ENCODE data around the gene NEO1. TPM values are rescaled to one million over a fixed set of nuclear protein-coding genes. Genes with fewer than 3 reads are reported as not detected.
A peak's percentile ranks its signal among the peaks of the same experiment; 100 is the strongest.

Gene NEO1
- total RNA-seq, 2 experiments from 2014 or later: 4.3 to 4.4 TPM

DNA sequence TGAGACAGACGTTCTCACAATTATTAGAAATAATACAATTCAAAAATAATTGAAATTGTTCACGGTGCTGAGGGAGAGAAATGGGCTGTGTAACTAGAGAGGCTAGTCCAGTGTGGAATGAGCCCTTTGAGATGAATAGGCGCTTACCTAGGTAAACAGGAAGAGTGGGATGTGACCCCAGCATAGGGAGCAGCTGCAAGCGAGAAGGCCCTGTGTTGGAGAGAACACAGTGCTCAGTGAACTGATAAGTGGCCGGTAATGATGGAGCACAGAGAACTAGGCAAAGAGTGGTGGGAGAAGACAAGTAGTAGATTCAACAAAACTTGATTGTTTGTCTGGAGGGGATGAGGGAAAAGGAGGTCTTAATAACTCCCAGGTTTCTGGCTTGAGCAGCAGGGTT, 212.6 kb downstream of the NEO1 start:
- no peak for DNase-seq
- H3K27me3 Mint-ChIP-seq (ENCODE audit: low read depth): no peaks in the 10 kb centered on the region
- intact Hi-C loops (cut with micrococcal nuclease): loop anchor here (5.0 kb wide), 1 partner anchor 468 kb away; no protein-coding TSS in a partner anchor
- peaks cover 2% of the 10 kb centered on the region for H3K4me1 Mint-ChIP-seq (ENCODE audit: low read depth)
- no peak overlapping the region for H3K4me3 Mint-ChIP-seq
- CTCF ChIA-PET: interaction anchor here (0.6 to 3.7 kb wide), 7 partner anchors 10 to 219 kb away, joined by 3 to 24 read pairs (median 7); no protein-coding TSS in a partner anchor
- H3K27ac Mint-ChIP-seq: no peak overlapping the region
- H3K9me3 Mint-ChIP-seq: no peaks in the 10 kb centered on the region
- H3K36me3 Mint-ChIP-seq (ENCODE audit: low read depth): peaks cover 4% of the 10 kb centered on the region

DNA sequence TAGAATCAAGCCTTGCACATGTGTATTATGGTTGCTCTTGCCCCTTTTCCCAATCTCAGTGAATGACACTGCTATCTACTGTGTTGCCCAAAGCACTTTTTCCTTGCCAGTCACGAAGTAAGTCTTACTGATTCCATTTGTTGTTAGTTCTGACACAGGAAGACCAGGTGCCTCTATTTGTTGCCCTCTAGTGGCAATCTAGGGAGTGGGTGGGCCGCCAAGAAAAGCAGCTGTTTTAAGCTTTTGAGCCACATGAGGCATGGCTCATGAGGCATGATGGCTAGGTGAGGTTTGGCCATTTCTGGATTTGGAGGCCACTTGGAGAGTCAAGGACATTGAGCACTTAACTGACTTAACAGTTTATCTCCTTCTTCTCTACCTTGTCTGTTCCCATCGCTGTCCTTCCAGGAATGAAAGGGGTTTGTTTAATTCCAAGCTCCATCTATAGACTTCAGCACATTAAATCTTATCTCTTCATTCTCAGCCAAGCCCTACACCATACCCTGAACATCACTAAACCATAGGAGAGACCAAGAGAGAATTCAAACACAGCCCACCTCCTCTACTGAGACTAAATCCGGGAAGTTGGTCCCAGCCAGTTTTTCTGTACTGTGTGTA, 213.4 kb downstream of the NEO1 start:
- Mint-ChIP-seq H3K4me3 (no peak overlapping the region), H3K9me3 (no peaks in the 10 kb centered on the region), H3K4me1 (ENCODE audit: low read depth) (peaks cover 2% of the 10 kb centered on the region), H3K36me3 (ENCODE audit: low read depth) (peaks cover 4% of the 10 kb centered on the region), H3K27me3 (ENCODE audit: low read depth) (no peaks in the 10 kb centered on the region), H3K27ac (no peak overlapping the region)
- peak; percentile 75 for DNase-seq
- intact Hi-C loops (cut with micrococcal nuclease): loop anchor here (5.0 kb wide), 1 partner anchor 468 kb away; no protein-coding TSS in a partner anchor
- CTCF ChIA-PET: interaction anchor here (0.6 to 3.7 kb wide), 11 partner anchors 9 to 544 kb away, joined by 3 to 24 read pairs (median 4); no protein-coding TSS in a partner anchor

DNA sequence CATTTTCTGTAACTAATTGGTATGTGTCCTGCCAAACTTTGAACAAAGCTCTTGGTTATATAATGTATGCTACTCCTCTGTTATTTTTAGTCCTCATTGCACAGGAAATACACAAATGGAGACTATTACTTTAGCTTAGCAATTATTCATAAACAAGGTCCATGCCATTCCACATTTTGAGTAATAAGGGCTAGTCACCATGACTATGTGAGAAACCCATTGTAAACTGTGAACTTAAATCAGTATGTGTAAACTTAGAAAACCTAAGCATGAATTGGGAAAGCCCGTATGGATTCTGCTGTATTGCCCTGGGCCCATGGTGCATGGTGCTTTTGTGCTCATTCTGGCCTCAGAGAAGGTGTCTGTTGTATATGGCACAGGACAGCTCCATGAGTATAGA, 216.2 kb downstream of the NEO1 start:
- Mint-ChIP-seq H3K27ac (no peak overlapping the region), H3K4me1 (ENCODE audit: low read depth) (peaks cover 6% of the 10 kb centered on the region), H3K4me3 (no peak overlapping the region), H3K9me3 (no peaks in the 10 kb centered on the region), H3K27me3 (ENCODE audit: low read depth) (no peaks in the 10 kb centered on the region), H3K36me3 (ENCODE audit: low read depth) (peaks cover 4% of the 10 kb centered on the region)
- DNase-seq: no peak
- intact Hi-C loops (cut with micrococcal nuclease): loop anchor here (5.0 kb wide), 1 partner anchor 471 kb away; no protein-coding TSS in a partner anchor
- CTCF ChIA-PET: interaction anchor here (1.2 to 2.5 kb wide), 2 partner anchors 9 to 27 kb away, joined by 5 to 13 read pairs; no protein-coding TSS in a partner anchor

DNA sequence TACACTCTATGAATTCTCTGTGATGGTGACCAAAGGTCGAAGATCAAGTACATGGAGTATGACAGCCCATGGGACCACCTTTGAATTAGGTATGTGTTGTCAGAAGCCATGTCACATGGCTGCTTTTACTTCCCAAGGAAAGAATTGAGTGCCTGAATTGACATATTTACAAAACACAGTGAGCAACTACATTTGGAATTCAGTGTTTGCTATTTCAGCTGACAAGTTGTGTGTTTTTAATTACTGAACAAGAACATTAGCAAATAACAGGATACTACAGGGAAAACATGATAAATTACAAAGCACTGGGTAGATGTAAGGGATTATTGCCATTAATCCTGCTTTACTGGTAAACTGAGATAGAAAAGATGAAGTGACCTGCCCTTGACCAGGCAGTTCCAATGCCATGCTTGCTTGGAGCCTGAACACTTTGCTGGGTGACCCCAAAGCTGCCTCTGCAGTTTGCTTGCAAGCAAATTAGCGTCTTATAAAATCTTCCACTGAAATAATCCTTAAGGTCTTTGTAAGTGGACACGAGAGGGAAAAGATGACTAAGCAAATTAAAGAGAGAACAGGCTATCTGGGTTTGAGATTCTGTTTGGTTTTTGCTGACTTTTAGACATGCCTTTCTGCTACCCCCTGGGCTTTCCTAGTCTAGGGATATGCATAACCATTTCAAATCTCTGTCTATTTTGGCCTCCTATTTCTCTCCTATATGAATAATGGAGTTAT, 218.3 kb downstream of the NEO1 start:
- Mint-ChIP-seq H3K9me3 (no peaks in the 10 kb centered on the region), H3K27me3 (ENCODE audit: low read depth) (no peaks in the 10 kb centered on the region), H3K4me3 (no peak overlapping the region), H3K4me1 (ENCODE audit: low read depth) (peaks cover 4% of the 10 kb centered on the region), H3K36me3 (ENCODE audit: low read depth) (peaks cover 4% of the 10 kb centered on the region), H3K27ac (no peak overlapping the region)
- DNase-seq: no peak
- CTCF ChIA-PET: interaction anchor here (0.6 to 2.9 kb wide), 2 partner anchors 30 to 1981 kb away, joined by 6 to 13 read pairs; no protein-coding TSS in a partner anchor
- intact Hi-C loops (cut with micrococcal nuclease): loop anchor here (10.0 kb wide), 1 partner anchor 146 kb away; no protein-coding TSS in a partner anchor

DNA sequence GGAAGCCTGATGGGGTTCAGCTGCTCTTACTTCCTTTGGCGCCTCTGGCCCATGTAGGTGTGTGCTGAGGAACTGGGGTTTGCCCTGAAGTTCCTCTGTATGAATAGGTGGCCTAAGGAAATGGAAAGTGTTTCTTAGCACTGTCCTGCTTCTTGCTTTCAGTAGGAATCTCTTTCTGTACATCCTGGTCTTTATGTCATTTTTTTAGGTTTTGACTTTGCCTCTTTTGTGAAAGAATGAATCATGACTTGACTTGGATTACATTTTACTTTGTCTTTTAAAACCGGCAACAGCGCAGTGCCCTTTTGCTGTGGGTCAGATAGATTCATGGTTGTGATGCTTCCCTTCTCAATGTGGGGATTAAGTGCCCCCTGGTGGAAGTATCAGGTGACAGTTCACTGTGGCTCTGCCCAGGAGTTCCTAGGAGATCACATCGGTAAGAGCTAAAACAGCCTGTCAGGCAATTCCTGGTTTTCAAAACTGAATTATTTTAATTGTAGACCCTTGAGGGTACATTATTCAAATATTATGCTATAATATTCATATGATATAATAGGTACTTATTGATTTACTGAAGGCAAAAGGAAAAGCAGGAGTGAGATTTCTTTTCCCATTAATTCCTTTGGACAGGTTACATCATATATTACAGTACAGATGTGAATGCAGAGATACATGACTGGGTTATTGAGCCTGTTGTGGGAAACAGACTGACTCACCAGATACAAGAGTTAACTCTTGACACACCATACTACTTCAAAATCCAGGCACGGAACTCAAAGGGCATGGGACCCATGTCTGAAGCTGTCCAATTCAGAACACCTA, 221.1 kb downstream of the NEO1 start:
- no peaks in the 10 kb centered on the region for H3K9me3 Mint-ChIP-seq
- H3K27ac Mint-ChIP-seq: no peak overlapping the region
- H3K27me3 Mint-ChIP-seq (ENCODE audit: low read depth): no peaks in the 10 kb centered on the region
- H3K36me3 Mint-ChIP-seq (ENCODE audit: low read depth): peaks cover 4% of the 10 kb centered on the region
- intact Hi-C loops (cut with micrococcal nuclease): loop anchor here (1.0 to 10.0 kb wide), 3 partner anchors 32 to 489 kb away; no protein-coding TSS in a partner anchor
- H3K4me1 Mint-ChIP-seq (ENCODE audit: low read depth): peaks cover 4% of the 10 kb centered on the region
- H3K4me3 Mint-ChIP-seq: no peak overlapping the region
- CTCF ChIA-PET: interaction anchor here (0.6 to 3.2 kb wide), 11 partner anchors 8 to 453 kb away, joined by 3 to 24 read pairs (median 4); no protein-coding TSS in a partner anchor
- DNase-seq: peak; percentile 64

DNA sequence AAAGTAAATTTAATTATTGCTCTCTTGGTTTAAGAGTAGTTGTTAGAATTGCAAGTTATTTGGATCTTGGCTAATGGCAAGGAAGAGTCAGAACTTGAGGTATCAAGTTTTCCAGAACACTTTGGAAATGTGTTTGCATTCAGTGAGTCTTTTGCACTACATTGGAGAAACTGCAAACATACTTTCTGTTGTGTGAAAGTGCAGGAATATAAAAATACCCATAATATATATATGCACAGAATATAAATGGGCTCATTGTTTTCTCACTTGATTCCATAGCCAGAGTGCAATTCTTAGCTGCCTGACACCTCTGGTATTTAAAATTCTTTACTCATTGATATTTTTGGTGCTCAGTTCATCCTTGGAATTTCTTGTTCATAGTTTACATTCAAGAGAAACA, 223.6 kb downstream of the NEO1 start:
- no peak for DNase-seq
- no peaks in the 10 kb centered on the region for H3K9me3 Mint-ChIP-seq
- H3K27me3 Mint-ChIP-seq (ENCODE audit: low read depth): no peaks in the 10 kb centered on the region
- H3K27ac Mint-ChIP-seq: no peak overlapping the region
- H3K4me3 Mint-ChIP-seq: no peak overlapping the region
- H3K36me3 Mint-ChIP-seq (ENCODE audit: low read depth): no peaks in the 10 kb centered on the region
- CTCF ChIA-PET: interaction anchor here (0.6 to 3.2 kb wide), 5 partner anchors 11 to 194 kb away, joined by 3 to 24 read pairs (median 3); no protein-coding TSS in a partner anchor
- intact Hi-C loops (cut with micrococcal nuclease): loop anchor here (10.0 kb wide), 1 partner anchor 151 kb away; no protein-coding TSS in a partner anchor
- peaks cover 4% of the 10 kb centered on the region for H3K4me1 Mint-ChIP-seq (ENCODE audit: low read depth)

DNA sequence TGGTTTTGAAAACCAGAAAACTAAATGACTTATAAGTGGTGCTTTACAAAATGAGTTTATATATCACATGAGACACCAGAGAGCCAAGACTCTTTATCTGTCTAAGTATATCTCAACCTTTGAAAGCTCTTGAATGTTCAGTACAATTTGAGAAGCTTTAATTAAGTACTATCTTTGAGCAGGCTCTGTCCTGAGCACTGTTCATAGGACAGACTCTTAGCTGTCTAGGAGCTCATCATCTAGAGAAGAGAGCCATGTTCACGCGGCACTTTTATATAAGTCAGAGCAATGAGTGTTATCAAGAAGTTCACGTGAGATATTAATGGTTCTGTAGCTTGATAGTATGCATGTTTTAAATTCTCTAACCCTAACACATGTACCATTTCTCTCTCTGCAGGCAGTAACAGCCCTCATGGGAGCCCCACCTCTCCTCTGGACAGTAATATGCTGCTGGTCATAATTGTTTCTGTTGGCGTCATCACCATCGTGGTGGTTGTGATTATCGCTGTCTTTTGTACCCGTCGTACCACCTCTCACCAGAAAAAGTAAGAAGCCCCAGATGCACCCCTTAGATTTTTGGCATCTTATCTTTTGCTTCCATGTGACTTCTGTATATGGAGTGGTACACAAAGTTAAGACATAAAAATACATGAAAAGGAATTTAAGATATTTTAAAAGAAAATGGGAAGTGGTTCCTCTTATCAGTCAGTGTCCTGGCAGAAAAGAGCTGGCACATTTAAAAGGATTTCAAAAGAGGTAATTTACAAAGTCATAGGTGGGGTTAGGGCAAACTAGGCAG, 230.5 kb downstream of the NEO1 start:
- intact Hi-C loops (cut with micrococcal nuclease): no loop called here
- Mint-ChIP-seq H3K27ac (no peak overlapping the region), H3K4me3 (no peak overlapping the region), H3K36me3 (ENCODE audit: low read depth) (no peaks in the 10 kb centered on the region), H3K9me3 (no peaks in the 10 kb centered on the region), H3K4me1 (ENCODE audit: low read depth) (no peaks in the 10 kb centered on the region), H3K27me3 (ENCODE audit: low read depth) (no peaks in the 10 kb centered on the region)
- no peak for DNase-seq
- CTCF ChIA-PET: interaction anchor here (1.0 to 1.5 kb wide), 5 partner anchors 9 to 286 kb away, joined by 3 to 7 read pairs (median 3); no protein-coding TSS in a partner anchor

DNA sequence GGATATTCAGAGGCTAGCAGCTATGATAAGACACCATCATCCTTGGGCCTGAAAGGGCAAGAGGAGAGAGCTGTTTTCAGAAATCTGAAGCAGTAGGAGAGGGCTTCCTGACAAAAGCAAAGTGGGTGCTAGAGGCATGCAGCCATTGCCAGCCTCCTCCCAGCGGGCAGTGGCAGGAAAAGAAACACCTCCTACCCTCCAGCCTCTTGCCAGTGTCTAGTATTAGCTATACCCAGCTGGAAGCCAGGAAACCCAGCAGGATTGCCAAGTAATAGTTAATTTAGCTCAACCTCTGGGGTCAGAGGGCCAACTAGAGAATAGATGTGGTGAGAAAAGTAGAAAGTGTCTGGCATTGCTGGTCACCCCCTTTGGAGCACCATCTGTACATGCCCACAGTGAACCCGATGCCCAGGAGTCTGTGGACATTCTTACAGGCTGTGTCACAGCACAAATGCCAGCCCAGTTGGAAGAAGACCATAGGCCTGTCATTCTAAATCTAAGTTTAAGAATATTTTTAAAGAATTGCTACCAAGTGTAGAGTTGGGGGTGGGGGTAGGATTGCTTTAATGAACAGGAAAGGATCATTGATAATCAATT, 231.2 kb downstream of the NEO1 start:
- Mint-ChIP-seq H3K9me3 (no peaks in the 10 kb centered on the region), H3K27me3 (ENCODE audit: low read depth) (no peaks in the 10 kb centered on the region), H3K4me1 (ENCODE audit: low read depth) (no peaks in the 10 kb centered on the region), H3K27ac (no peak overlapping the region), H3K4me3 (no peak overlapping the region), H3K36me3 (ENCODE audit: low read depth) (no peaks in the 10 kb centered on the region)
- no peak for DNase-seq
- intact Hi-C loops (cut with micrococcal nuclease): no loop called here
- CTCF ChIA-PET: interaction anchor here (1.0 to 1.5 kb wide), 2 partner anchors 9 to 42 kb away, joined by 3 to 7 read pairs; no protein-coding TSS in a partner anchor

DNA sequence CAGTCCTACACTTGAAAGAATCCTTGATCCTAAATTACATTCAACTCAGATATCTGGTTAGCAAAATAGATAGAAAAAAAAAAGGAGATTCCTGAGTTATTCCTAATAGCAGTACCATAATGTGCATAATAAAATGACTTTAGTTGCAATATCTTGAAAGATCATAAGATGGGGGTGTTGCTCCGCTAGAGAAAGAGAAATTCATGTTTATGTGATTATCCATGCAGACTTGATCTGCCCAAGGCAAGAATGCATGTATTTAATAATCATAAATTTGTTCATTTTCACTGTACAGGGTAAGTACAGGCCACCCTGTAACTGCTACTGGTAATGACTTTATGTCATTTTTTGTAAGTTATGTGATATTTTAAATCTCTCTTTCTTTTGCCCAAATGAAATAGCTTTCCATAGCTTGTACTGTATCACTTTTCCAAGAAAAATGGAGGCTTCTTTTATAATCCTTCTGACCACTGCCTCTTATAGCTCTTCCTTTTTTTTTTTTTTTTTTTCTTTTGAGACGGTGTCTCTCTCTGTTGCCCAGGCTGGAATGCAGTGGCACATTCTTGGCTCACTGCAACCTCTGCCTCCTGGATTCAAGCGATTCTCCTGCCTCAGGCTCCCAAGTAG, 231.9 kb downstream of the NEO1 start:
- H3K27me3 Mint-ChIP-seq (ENCODE audit: low read depth): no peaks in the 10 kb centered on the region
- no peaks in the 10 kb centered on the region for H3K4me1 Mint-ChIP-seq (ENCODE audit: low read depth)
- intact Hi-C loops (cut with micrococcal nuclease): loop anchor here (2.0 kb wide), 1 partner anchor 353 kb away; no protein-coding TSS in a partner anchor
- CTCF ChIA-PET: interaction anchor here (0.7 kb wide), 1 partner anchor 50 kb away, joined by 6 read pairs; no protein-coding TSS in a partner anchor
- no peak overlapping the region for H3K4me3 Mint-ChIP-seq
- H3K27ac Mint-ChIP-seq: no peak overlapping the region
- H3K36me3 Mint-ChIP-seq (ENCODE audit: low read depth): no peaks in the 10 kb centered on the region
- H3K9me3 Mint-ChIP-seq: no peaks in the 10 kb centered on the region
- DNase-seq: no peak

DNA sequence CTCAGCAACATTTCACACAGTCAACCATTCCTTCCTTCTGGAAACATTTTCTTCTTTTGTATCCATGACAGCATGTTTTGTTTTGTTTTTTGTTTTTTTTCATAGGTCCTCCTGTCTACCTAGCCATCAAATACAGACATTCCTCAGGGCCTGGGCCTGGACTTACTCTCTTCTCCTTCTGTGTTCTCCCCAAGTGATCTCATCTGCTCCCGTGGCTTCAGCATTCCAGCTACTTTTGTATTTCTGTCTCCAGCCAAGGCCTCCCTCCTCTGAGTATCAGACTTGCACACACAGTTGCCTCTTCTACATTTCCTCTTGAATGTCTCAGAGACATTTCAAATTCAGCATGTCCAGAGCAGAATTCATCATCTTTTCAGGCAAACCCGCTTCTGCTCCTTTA, 234.0 kb downstream of the NEO1 start:
- no peaks in the 10 kb centered on the region for H3K9me3 Mint-ChIP-seq
- H3K4me1 Mint-ChIP-seq (ENCODE audit: low read depth): no peaks in the 10 kb centered on the region
- H3K27me3 Mint-ChIP-seq (ENCODE audit: low read depth): no peaks in the 10 kb centered on the region
- intact Hi-C loops (cut with micrococcal nuclease): no loop called here
- H3K4me3 Mint-ChIP-seq: no peak overlapping the region
- CTCF ChIA-PET: interaction anchor here (0.6 to 1.2 kb wide), 2 partner anchors 21 to 24 kb away, joined by 7 read pairs; no protein-coding TSS in a partner anchor
- DNase-seq: no peak
- no peak overlapping the region for H3K27ac Mint-ChIP-seq
- H3K36me3 Mint-ChIP-seq (ENCODE audit: low read depth): no peaks in the 10 kb centered on the region
